Measurements from ENCODE around the gene TMEM145. TPM values are rescaled to one million over a fixed set of nuclear protein-coding genes. Genes with fewer than 3 reads are reported as not detected.
"Not testable (repeated sequence)": the region's sequence is repeated elsewhere in the genome, so short reads cannot be mapped to it uniquely, and the experiment has no call there.

Gene TMEM145
- total RNA-seq (1 to 10 TPM in 1 of 10 donors, under 1 TPM in 4, not detected in 5; 0.15 to 1.0 (median 0.49) TPM), polyA plus RNA-seq (1 to 10 TPM in 1 of 2 donors, under 1 TPM in 1; 0.32 to 1.0 TPM)
- long read RNA-seq, donor 1: 0 reads
- long read RNA-seq, donor 2: 0 reads
- long read RNA-seq, donor 3: 0 reads

DNA sequence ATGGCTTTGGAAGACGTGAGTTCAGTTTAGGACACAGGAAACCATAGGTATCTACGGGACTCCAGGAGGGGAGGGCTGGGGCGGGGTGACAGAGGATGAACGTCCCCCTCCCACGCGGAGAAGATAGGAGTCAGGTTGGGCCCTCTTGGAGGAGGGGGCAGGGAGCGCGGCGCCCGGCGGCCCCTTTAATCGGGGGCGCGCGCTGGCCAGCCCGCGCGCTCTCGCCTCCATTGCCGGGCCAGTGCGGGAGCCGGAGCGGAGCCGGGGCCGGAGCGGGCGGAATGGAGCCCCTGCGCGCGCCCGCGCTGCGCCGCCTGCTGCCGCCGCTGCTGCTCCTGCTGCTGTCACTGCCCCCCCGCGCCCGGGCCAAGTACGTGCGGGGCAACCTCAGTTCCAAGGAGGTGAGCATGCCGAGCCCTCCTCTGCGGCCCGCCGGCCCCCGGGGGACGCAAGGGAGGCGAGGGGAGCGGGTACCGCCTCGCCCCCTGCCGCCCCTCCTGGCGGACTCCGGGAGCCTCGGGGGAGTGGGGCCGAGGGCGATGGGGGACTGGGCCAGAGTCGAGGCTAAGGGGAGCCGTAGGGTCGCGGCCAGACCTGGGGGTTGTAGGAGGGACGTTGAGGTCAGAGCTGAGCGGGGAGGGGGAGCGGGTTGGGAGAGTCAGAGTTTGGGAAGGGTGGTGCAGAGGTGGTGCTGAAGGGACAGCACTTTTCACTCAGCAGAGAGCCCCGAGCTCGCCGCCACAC, at the start of gene TMEM145:
TMEM145 (plus strand) TSS at position 214 of the 744 bp plus-strand sequence; CDS start at position 282, 68 bp downstream.
- intact Hi-C loops (cut with DNase I): loop anchor here in 1 of 10 donors (10.0 kb wide), 1 partner anchor 178 kb away; the partner anchor contains the start of gene POU2F2
- ATAC-seq: peak; percentile 70 to 87 (median 82)
- no peak within 1 kb of the TSS for H3K27ac ChIP-seq
- H3K4me1 ChIP-seq: peaks cover 0 to 21% (median 11%) of the 10 kb centered on the region in 9 donors
- WGBS, 2 donors: 1% methylated on average over 63 to 67 of the region's 67 CpGs
- H3K9me3 ChIP-seq: no peaks in the 10 kb centered on the region
- no peaks in the 10 kb centered on the region for H3K36me3 ChIP-seq
- no peak for DNase-seq
- peaks cover 0 to 51% (median 17%) of the 10 kb centered on the region in 7 donors for H3K27me3 ChIP-seq
- peak in 4 of 9 donors; percentile 7 to 43 (median 20) for TF ChIP-seq CTCF (IDR thresholded peaks at IDR 0.05)
- peak within 1 kb of the TSS; percentile 10 to 64 (median 56) for H3K4me3 ChIP-seq

DNA sequence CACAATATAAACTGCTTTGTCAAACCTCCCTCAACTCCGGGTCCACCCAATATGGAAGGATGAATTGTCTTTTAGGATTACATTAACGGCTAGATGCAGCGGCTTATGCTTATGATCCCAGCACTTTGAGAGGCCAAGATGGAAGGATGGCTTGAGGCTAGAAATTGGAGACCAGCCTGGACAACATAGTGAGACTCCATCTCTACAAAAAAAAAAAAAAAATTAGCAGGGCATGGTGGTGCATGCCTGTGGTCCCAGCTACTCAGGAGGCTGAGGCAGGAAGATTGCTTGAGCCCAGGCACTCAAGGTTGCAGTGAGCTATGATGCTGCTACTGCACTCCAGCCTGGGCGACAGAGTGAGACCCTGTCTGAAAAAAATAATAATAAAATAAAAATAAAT, 47.0 kb upstream of the TMEM145 start:
- H3K36me3 ChIP-seq; H3K27ac ChIP-seq; intact Hi-C loops (cut with DNase I); ATAC-seq; H3K9me3 ChIP-seq; H3K4me3 ChIP-seq; DNase-seq; H3K27me3 ChIP-seq: not testable (repeated sequence)
- H3K4me1 ChIP-seq: peaks cover 14 to 25% (median 21%) of the 10 kb centered on the region in 9 donors
- 89 to 94% methylated on average over 4 of the region's 4 CpGs for WGBS, 2 donors

GRCh38 chr19:42266928-42267603, 46.0 kb upstream of the TMEM145 start:
- H3K4me3 ChIP-seq; H3K27me3 ChIP-seq; H3K36me3 ChIP-seq; intact Hi-C loops (cut with DNase I); H3K9me3 ChIP-seq; ATAC-seq: not testable (repeated sequence)
- WGBS, 2 donors: 93 to 95% methylated on average over 24 to 25 of the region's 25 CpGs
- H3K27ac ChIP-seq: peak overlapping the region in 3 of 10 donors; percentile 90 to 99 (median 95)
- H3K4me1 ChIP-seq: peaks cover 18 to 35% (median 28%) of the 10 kb centered on the region in 9 donors
- peak in 1 of 2 donors; percentile 2 for DNase-seq

DNA sequence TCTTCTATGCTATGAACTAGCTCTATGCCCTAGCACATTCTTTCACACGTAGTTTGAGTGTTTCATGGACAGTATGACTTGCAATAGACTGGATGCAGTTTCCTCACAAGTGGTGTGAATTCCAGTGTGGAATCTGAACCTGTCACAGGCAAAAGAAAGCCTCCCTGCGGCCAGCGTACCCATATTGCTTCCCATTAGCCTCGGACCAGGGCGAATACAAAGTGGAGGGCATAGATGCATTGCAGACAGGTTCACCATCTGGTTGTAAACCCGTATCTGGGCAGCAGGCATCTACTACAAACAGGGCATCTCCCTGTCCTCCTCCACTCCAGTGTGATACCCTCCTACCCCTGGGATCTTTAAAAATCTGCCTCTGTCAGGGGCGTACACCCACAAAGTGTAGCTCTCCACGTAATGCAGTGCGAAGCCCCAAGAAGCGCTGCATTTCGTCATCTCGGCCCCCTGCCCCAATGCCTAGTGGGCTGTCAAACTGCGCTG, 45.4 kb upstream of the TMEM145 start:
- WGBS, 2 donors: 5 to 7% methylated on average over 13 of the region's 13 CpGs
- Histone ChIP-seq H3K36me3 (peaks cover 0 to 14% (median 7%) of the 10 kb centered on the region in 9 donors), H3K27me3 (no peaks in the 10 kb centered on the region), H3K9me3 (no peaks in the 10 kb centered on the region), H3K4me1 (peaks cover 18 to 39% (median 29%) of the 10 kb centered on the region in 9 donors), H3K4me3 (peak overlapping the region; percentile 13 to 83 (median 66)), H3K27ac (peak overlapping the region; percentile 90 to 99 (median 97))
- DNase-seq (no peak), ATAC-seq (no peak)
- intact Hi-C loops (cut with DNase I): loop anchor here in 4 of 10 donors (1.0 to 2.0 kb wide), 2 partner anchors 12 to 13 kb away; partner anchors contain the start of gene ERF (in 4 of the 4)
- no peak for TF ChIP-seq CTCF (IDR thresholded peaks at IDR 0.05)
